SIG-M5 (cell line): ENCODE measurements around the gene CCDC57.

ENCODE experiments used
- DNase-seq: peaks from one replicate; lab custom pipeline; 2025; lab: John Stamatoyannopoulos, UW

CCDC57 gene

GRCh38 chr17:82061047-82061925, 151.4 kb downstream of the CCDC57 start:
- no peak for DNase-seq

GRCh38 chr17:82060614-82061013, 152.0 kb downstream of the CCDC57 start:
- no peak for DNase-seq

- DNase-seq = no peak
Observed at GRCh38 chr17:82060001-82060380, 152.7 kb downstream of the CCDC57 start.

- no peak for DNase-seq
Observed at GRCh38 chr17:82059272-82060000, 153.2 kb downstream of the CCDC57 start.

GRCh38 chr17:82058855-82059249, 153.8 kb downstream of the CCDC57 start:
- no peak for DNase-seq

- DNase-seq = no peak
Observed at GRCh38 chr17:82058230-82058854, 154.3 kb downstream of the CCDC57 start.

GRCh38 chr17:82056729-82057621, 155.7 kb downstream of the CCDC57 start:
- DNase-seq = no peak

- no peak for DNase-seq
Observed at GRCh38 chr17:82055965-82056728, 156.5 kb downstream of the CCDC57 start.

- DNase-seq = no peak
Observed at GRCh38 chr17:82055023-82055964, 157.3 kb downstream of the CCDC57 start.

- no peak for DNase-seq
Observed at GRCh38 chr17:82054351-82055022, 158.2 kb downstream of the CCDC57 start.

- no peak for DNase-seq
Observed at GRCh38 chr17:82053556-82054263, 158.9 kb downstream of the CCDC57 start.

GRCh38 chr17:82053130-82053529, 159.5 kb downstream of the CCDC57 start:
- no peak for DNase-seq

GRCh38 chr17:82052638-82053059, 160.0 kb downstream of the CCDC57 start:
- DNase-seq = no peak

GRCh38 chr17:82051776-82052637, 160.6 kb downstream of the CCDC57 start, which contains the start of the genes GPS1 and RFNG:
GPS1 (plus strand) TSS chr17:82051898; CDS start chr17:82051932, 34 bp downstream.
RFNG (minus strand) TSS chr17:82051811; CDS start chr17:82051766, 45 bp downstream.
- no peak for DNase-seq
